GM10248 (cell line): ENCODE results near the gene SRL.
A peak's percentile ranks its signal among the peaks of the same experiment; 100 is the strongest.

ENCODE experiments used
- CTCF ChIA-PET: fragments of 300-600 bp; sonication (Branson Sonifier 250); formaldehyde crosslinking; extraction: SDS; loops from one replicate; lab custom pipeline; 2021; ENCODE audit warnings: antibody characterized with exemption; lab: Yijun Ruan, JAX
- POLR2A ChIA-PET: fragments of 350-650 bp; sonication (Branson Sonifier 250); formaldehyde crosslinking; extraction: SDS; loops from one replicate; lab custom pipeline; 2020; ENCODE audit warnings: antibody characterized with exemption; lab: Yijun Ruan, JAX
- DNase-seq: peaks from one replicate; pipeline ENCODE4 v3.0.0; 2012; ENCODE audit errors: extremely low spot score
- CTCF ChIP-seq: IDR thresholded peaks from 2 replicates; pipeline ENCODE4 v1.5.1; 2012; ENCODE audit warnings: mild to moderate bottlenecking, low read depth; ENCODE audit errors: extremely low read depth, missing control alignments, control extremely low read depth

SRL gene

GRCh38 chr16:4280625-4281024, 38.7 kb upstream of the SRL start:
- DNase-seq, result no peak
- CTCF ChIA-PET, result no interaction called here
- TF ChIP-seq CTCF, result no peak
- POLR2A ChIA-PET, result no interaction called here

GRCh38 chr16:4277987-4278513, 36.2 kb upstream of the SRL start:
- POLR2A ChIA-PET, result no interaction called here
- TF ChIP-seq CTCF, result no peak
- DNase-seq, result no peak
- CTCF ChIA-PET, result interaction anchor here (2.0 to 5.8 kb wide), 3 partner anchors 11 to 34 kb away, joined by 4 to 47 read pairs (median 15); no protein-coding TSS in a partner anchor

- no peak for DNase-seq
- POLR2A ChIA-PET, result no interaction called here
- TF ChIP-seq CTCF, result no peak
- CTCF ChIA-PET, result interaction anchor here (1.4 to 5.8 kb wide), 6 partner anchors 7 to 52 kb away, joined by 3 to 47 read pairs (median 14); no protein-coding TSS in a partner anchor
These were observed 34.0 kb upstream of the SRL start for GRCh38 chr16:4275861-4276260.

- peak; percentile 67 for DNase-seq
- TF ChIP-seq CTCF, result no peak
- POLR2A ChIA-PET, result interaction anchor here (2.1 kb wide), 1 partner anchor 20 kb away, joined by 8 read pairs; no protein-coding TSS in a partner anchor
These were observed 32.0 kb upstream of the SRL start for GRCh38 chr16:4273858-4274311.

GRCh38 chr16:4272114-4272956, 30.5 kb upstream of the SRL start:
- POLR2A ChIA-PET, result interaction anchor here (0.6 to 2.1 kb wide), 5 partner anchors 15 to 434 kb away, joined by 4 to 8 read pairs (median 4); no protein-coding TSS in a partner anchor
- CTCF ChIA-PET, result interaction anchor here (1.0 to 10.5 kb wide), 13 partner anchors 10 to 56 kb away, joined by 3 to 103 read pairs (median 10); no protein-coding TSS in a partner anchor
- no peak for TF ChIP-seq CTCF
- DNase-seq, result peak; percentile 66

More at GRCh38 chr16:4273858-4274311, 32.0 kb upstream of the SRL start:
- CTCF ChIA-PET, result interaction anchor here (0.9 to 5.8 kb wide), 13 partner anchors 9 to 128 kb away, joined by 3 to 47 read pairs (median 6); partner anchors contain the start of gene GLIS2
